ENCODE measurements around the gene SEMA3A. TPM values are rescaled to one million over a fixed set of nuclear protein-coding genes. Genes with fewer than 3 reads are reported as not detected.

The SEMA3A gene
- total RNA-seq, 8 experiments from 2014 or later: 8.9 to 100 (median 16.4) TPM

- in situ Hi-C loops (cut with MboI; ENCODE audit: low pct_unique_long_range_greater_than_20kb in 2 of 9, low sequenced_read_pairs in 9 of 9, unreplicated experiment in 9 of 9): no loop called here
- Histone ChIP-seq H3K4me1 (replicated peaks in 1 of 2) (peaks cover 47% of the 10 kb centered on the region in 2 donors), H3K27ac (no peak overlapping the region), H3K4me3 (no peak overlapping the region)
- ATAC-seq (replicated peaks in 6 of 8): no peak
- WGBS, 10 experiments: 40 to 94% (median 61%) methylated on average over 1 to 3 of the region's 3 CpGs
Measured at GRCh38 chr7:84144480-84144879, 50.1 kb downstream of the SEMA3A start.

DNA sequence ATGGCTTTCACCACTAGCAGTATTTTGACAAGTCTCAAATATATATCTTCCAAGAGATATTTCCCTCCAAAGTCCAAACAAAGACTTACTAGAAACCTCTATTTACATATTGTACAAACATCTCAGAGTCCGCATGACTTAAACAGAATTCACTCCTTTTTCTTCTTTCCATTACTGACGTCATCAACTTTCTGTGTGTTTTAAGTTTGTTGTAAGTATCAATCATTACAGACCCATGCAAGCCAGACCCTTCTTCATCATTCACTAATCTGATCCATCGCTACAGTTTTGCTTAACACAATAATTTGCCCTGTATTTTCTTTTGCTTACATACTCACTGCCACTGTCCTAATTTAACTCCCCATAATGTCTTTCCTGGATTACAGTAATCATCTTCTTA lies 51.9 kb downstream of the SEMA3A start:
- Histone ChIP-seq H3K4me1 (replicated peaks in 1 of 2) (peaks cover 35 to 39% of the 10 kb centered on the region in 2 donors), H3K27ac (no peak overlapping the region), H3K4me3 (no peak overlapping the region)
- WGBS, 10 experiments: 80 to 100% (median 91%) methylated on average over 1 to 3 of the region's 3 CpGs; no CpG with 5 or more reads in 1 of the 10 experiments
- ATAC-seq (replicated peaks in 6 of 8): no peak
- in situ Hi-C loops (cut with MboI; ENCODE audit: low pct_unique_long_range_greater_than_20kb in 2 of 9, low sequenced_read_pairs in 9 of 9, unreplicated experiment in 9 of 9): no loop called here

DNA sequence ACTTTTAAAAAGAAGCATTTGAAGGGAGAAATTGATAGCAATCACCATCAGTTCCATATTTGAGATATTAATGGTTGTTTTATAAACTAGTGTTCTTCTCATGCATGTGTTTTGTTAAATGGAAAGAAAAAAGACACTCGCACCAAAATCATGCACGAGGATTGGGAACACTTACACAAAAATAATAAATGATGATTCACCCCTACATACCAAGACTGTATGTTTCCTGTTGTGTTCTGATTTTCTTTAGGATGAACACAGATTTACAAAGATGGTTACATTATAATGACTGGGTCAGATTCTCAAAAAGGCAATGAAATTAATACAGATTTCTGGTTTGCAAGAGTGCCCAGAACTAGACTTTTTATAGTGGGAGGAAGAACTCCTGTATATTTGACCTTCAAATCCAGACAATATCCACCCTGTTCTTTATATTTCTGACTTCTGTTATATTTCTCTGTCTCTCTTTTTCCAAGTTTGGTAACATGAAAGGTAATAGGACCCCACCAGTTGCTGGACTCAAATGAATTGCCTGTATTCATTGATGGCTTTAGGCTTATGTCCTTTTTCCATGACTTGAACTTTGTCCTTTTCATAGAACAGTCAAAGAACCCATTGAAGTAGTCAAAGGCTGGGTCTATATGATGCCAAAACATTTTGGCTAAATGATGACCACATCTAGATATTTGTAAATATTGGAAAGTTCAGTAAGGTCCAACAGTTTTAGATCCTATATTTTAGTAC lies 54.4 kb downstream of the SEMA3A start:
- no peak overlapping the region for H3K27ac ChIP-seq
- 25 to 100% (median 73%) methylated on average over 2 of the region's 2 CpGs for WGBS, 10 experiments
- in situ Hi-C loops (cut with MboI; ENCODE audit: low pct_unique_long_range_greater_than_20kb in 2 of 9, low sequenced_read_pairs in 9 of 9, unreplicated experiment in 9 of 9): no loop called here
- peaks cover 13 to 16% of the 10 kb centered on the region in 2 donors for H3K4me1 ChIP-seq (replicated peaks in 1 of 2)
- no peak overlapping the region for H3K4me3 ChIP-seq
- ATAC-seq (replicated peaks in 6 of 8): no peak

- ATAC-seq (replicated peaks in 6 of 8): no peak
- WGBS, 10 experiments: 22 to 100% (median 67%) methylated on average over 1 to 3 of the region's 3 CpGs
- Histone ChIP-seq H3K4me3 (no peak overlapping the region), H3K27ac (no peak overlapping the region), H3K4me1 (replicated peaks in 1 of 2) (no peaks in the 10 kb centered on the region)
- in situ Hi-C loops (cut with MboI; ENCODE audit: low pct_unique_long_range_greater_than_20kb in 2 of 9, low sequenced_read_pairs in 9 of 9, unreplicated experiment in 9 of 9): no loop called here
Measured at GRCh38 chr7:84138411-84138810, 56.2 kb downstream of the SEMA3A start.

- in situ Hi-C loops (cut with MboI; ENCODE audit: low pct_unique_long_range_greater_than_20kb in 2 of 9, low sequenced_read_pairs in 9 of 9, unreplicated experiment in 9 of 9): no loop called here
- no peak overlapping the region for H3K4me3 ChIP-seq
- no peak overlapping the region for H3K27ac ChIP-seq
- ATAC-seq (replicated peaks in 6 of 8): no peak
- H3K4me1 ChIP-seq (replicated peaks in 1 of 2): no peaks in the 10 kb centered on the region
Measured at GRCh38 chr7:84137812-84138211, 56.8 kb downstream of the SEMA3A start.

GRCh38 chr7:84136809-84137208 lies 57.8 kb downstream of the SEMA3A start:
- in situ Hi-C loops (cut with MboI; ENCODE audit: low pct_unique_long_range_greater_than_20kb in 2 of 9, low sequenced_read_pairs in 9 of 9, unreplicated experiment in 9 of 9): no loop called here
- no peak overlapping the region for H3K27ac ChIP-seq
- WGBS, 10 experiments: 90 to 100% methylated on average over 2 of the region's 3 CpGs; no CpG with 5 or more reads in 8 of the 10 experiments
- H3K4me1 ChIP-seq (replicated peaks in 1 of 2): no peaks in the 10 kb centered on the region
- no peak overlapping the region for H3K4me3 ChIP-seq
- ATAC-seq (replicated peaks in 6 of 8): no peak

GRCh38 chr7:84136336-84136735 lies 58.3 kb downstream of the SEMA3A start:
- peak in 1 of 8 experiments; percentile 39 for ATAC-seq (replicated peaks in 6 of 8)
- H3K4me3 ChIP-seq: no peak overlapping the region
- H3K27ac ChIP-seq: no peak overlapping the region
- no peaks in the 10 kb centered on the region for H3K4me1 ChIP-seq (replicated peaks in 1 of 2)
- in situ Hi-C loops (cut with MboI; ENCODE audit: low pct_unique_long_range_greater_than_20kb in 2 of 9, low sequenced_read_pairs in 9 of 9, unreplicated experiment in 9 of 9): no loop called here
- WGBS, 10 experiments: 81 to 100% (median 93%) methylated on average over 1 to 3 of the region's 3 CpGs; no CpG with 5 or more reads in 1 of the 10 experiments

DNA sequence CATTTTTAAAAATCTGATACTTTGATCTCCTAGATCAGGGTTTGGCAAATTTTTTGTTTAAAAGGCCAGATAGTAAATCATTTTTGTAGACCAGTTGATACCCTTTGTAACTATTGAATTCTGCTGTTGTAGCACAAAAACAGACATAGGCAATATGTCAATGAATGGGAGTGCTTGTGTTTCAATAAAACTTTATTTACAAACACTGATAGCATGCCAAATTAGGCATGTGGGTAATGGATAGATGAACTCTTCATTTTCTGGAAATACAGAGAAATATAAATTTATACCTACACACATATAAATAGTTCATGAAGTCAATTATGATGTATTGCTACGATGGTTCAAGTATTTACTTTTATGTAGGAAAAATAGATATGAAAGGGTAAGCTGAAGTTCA lies 60.4 kb downstream of the SEMA3A start:
- ATAC-seq (replicated peaks in 6 of 8): no peak
- Histone ChIP-seq H3K4me1 (replicated peaks in 1 of 2) (no peaks in the 10 kb centered on the region), H3K4me3 (no peak overlapping the region), H3K27ac (no peak overlapping the region)
- in situ Hi-C loops (cut with MboI; ENCODE audit: low pct_unique_long_range_greater_than_20kb in 2 of 9, low sequenced_read_pairs in 9 of 9, unreplicated experiment in 9 of 9): no loop called here
- 91 to 100% (median 100%) methylated on average over 1 of the region's 1 CpG; no CpG with 5 or more reads in 2 of the 10 experiments for WGBS, 10 experiments

DNA sequence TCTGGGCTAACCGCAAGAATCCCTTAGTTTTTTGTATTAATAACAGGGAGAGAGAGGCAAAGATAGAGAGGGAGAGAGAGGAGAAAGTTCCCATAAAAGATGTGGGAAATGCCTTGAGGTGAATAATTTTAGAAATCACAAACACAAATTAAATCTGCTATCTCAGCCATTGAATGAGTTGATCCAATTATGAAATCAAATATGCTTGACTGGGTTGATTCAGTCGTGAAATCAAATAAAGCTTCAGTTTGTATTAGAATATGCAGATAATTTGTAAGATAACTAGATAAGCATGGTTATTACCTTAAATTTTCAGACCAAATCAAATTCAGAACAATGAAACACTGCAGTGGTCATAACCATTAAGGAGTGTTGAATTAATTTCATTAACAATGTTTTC lies 68.9 kb downstream of the SEMA3A start:
- ATAC-seq (replicated peaks in 6 of 8): no peak
- no peak overlapping the region for H3K27ac ChIP-seq
- WGBS, 10 experiments: 33 to 100% (median 95%) methylated on average over 1 to 2 of the region's 2 CpGs; no CpG with 5 or more reads in 2 of the 10 experiments
- in situ Hi-C loops (cut with MboI; ENCODE audit: low pct_unique_long_range_greater_than_20kb in 2 of 9, low sequenced_read_pairs in 9 of 9, unreplicated experiment in 9 of 9): no loop called here
- peaks cover 16% of the 10 kb centered on the region in 2 donors for H3K4me1 ChIP-seq (replicated peaks in 1 of 2)
- no peak overlapping the region for H3K4me3 ChIP-seq

- peak in 6 of 8 experiments; percentile 21 to 73 (median 62) for ATAC-seq (replicated peaks in 6 of 8)
- peaks cover 16% of the 10 kb centered on the region in 2 donors for H3K4me1 ChIP-seq (replicated peaks in 1 of 2)
- H3K27ac ChIP-seq: peak overlapping the region in 1 of 2 donors; percentile 13
- no peak overlapping the region for H3K4me3 ChIP-seq
- WGBS, 10 experiments: 33 to 100% (median 54%) methylated on average over 1 to 5 of the region's 5 CpGs; no CpG with 5 or more reads in 1 of the 10 experiments
- in situ Hi-C loops (cut with MboI; ENCODE audit: low pct_unique_long_range_greater_than_20kb in 2 of 9, low sequenced_read_pairs in 9 of 9, unreplicated experiment in 9 of 9): no loop called here
Measured at GRCh38 chr7:84123965-84124547, 70.5 kb downstream of the SEMA3A start.

GRCh38 chr7:84122582-84123360 lies 71.8 kb downstream of the SEMA3A start:
- ATAC-seq (replicated peaks in 6 of 8): no peak
- Histone ChIP-seq H3K4me3 (no peak overlapping the region), H3K4me1 (replicated peaks in 1 of 2) (peaks cover 16% of the 10 kb centered on the region in 2 donors), H3K27ac (no peak overlapping the region)
- WGBS, 10 experiments: 49 to 83% (median 72%) methylated on average over 2 to 4 of the region's 4 CpGs
- in situ Hi-C loops (cut with MboI; ENCODE audit: low pct_unique_long_range_greater_than_20kb in 2 of 9, low sequenced_read_pairs in 9 of 9, unreplicated experiment in 9 of 9): no loop called here

GRCh38 chr7:84117304-84117703 lies 77.3 kb downstream of the SEMA3A start:
- 70 to 97% (median 86%) methylated on average over 1 to 6 of the region's 6 CpGs; no CpG with 5 or more reads in 3 of the 10 experiments for WGBS, 10 experiments
- Histone ChIP-seq H3K4me3 (no peak overlapping the region), H3K27ac (no peak overlapping the region), H3K4me1 (replicated peaks in 1 of 2) (peaks cover under 1 to 8% of the 10 kb centered on the region in 2 donors)
- in situ Hi-C loops (cut with MboI; ENCODE audit: low pct_unique_long_range_greater_than_20kb in 2 of 9, low sequenced_read_pairs in 9 of 9, unreplicated experiment in 9 of 9): no loop called here
- ATAC-seq (replicated peaks in 6 of 8): no peak

Data from motor neuron (in vitro differentiated cells).